Osteoblast (primary cell): ENCODE measurements around the gene CFAP45. TPM values are rescaled to one million over a fixed set of nuclear protein-coding genes. Genes with fewer than 3 reads are reported as not detected.

Experiments
- DNase-seq: peaks from one replicate; pipeline ENCODE4 v3.0.0; 2011; ENCODE audit warnings: low spot score, mixed read lengths; ENCODE audit not compliant: insufficient read length; ENCODE audit errors: missing footprints
- H2AFZ ChIP-seq: 2 replicates; pipeline ENCODE4 v1.6.0; 2011; ENCODE audit warnings: mild to moderate bottlenecking, low read length
- H3K27ac ChIP-seq: 2 replicates; pipeline ENCODE4 v1.5.1; 2011; ENCODE audit warnings: mild to moderate bottlenecking, low read depth, low read length, moderate library complexity
- H3K27me3 ChIP-seq: 2 replicates; pipeline ENCODE4 v1.6.0; 2012; ENCODE audit warnings: mild to moderate bottlenecking, control low read depth, inconsistent platforms, low read length, moderate library complexity; ENCODE audit not compliant: insufficient read depth
- H3K36me3 ChIP-seq: 2 replicates; pipeline ENCODE4 v1.5.1; 2011; ENCODE audit warnings: mild to moderate bottlenecking, low read length, control low read depth, moderate library complexity; ENCODE audit not compliant: insufficient read depth
- H3K4me1 ChIP-seq: 2 replicates; pipeline ENCODE4 v1.5.1; 2011; ENCODE audit warnings: mild to moderate bottlenecking, low read length, control low read depth, moderate library complexity; ENCODE audit not compliant: insufficient read depth
- H3K4me2 ChIP-seq: 2 replicates; pipeline ENCODE4 v1.6.0; 2011; ENCODE audit warnings: mild to moderate bottlenecking, low read length; ENCODE audit not compliant: insufficient read depth
- H3K4me3 ChIP-seq: fragments of 200-600 bp; sonication (generic); 3 replicates; pipeline ENCODE4 v1.5.1; 2012; ENCODE audit warnings: mild to moderate bottlenecking, low read length, inconsistent platforms; ENCODE audit not compliant: insufficient read depth
- H3K79me2 ChIP-seq: 2 replicates; pipeline ENCODE4 v1.6.0; 2012; ENCODE audit warnings: mild to moderate bottlenecking, low read length, control low read depth, inconsistent platforms; ENCODE audit not compliant: insufficient read depth
- H3K9me3 ChIP-seq: 2 replicates; pipeline ENCODE4 v1.5.1; 2011; ENCODE audit warnings: low read depth, low read length, control low read depth
- H4K20me1 ChIP-seq: 2 replicates; pipeline ENCODE4 v1.6.0; 2012; ENCODE audit warnings: mild to moderate bottlenecking, low read length, control low read depth; ENCODE audit not compliant: insufficient read depth
- total RNA-seq: library from RNA; depleted of rRNA; stranded (reverse); fragments of >200 nt; gene quantifications from 2 replicates; pipeline ENCODE4 v1.2.3, GENCODE V29; 2012
- TF ChIP-seq, protein P1 (sequence below): IDR thresholded peaks from 2 replicates; pipeline ENCODE4 v1.5.1; 2011; ENCODE audit warnings: mild to moderate bottlenecking, low read depth, low read length, moderate library complexity; ENCODE audit errors: extremely low read depth

CFAP45 gene, protein sequence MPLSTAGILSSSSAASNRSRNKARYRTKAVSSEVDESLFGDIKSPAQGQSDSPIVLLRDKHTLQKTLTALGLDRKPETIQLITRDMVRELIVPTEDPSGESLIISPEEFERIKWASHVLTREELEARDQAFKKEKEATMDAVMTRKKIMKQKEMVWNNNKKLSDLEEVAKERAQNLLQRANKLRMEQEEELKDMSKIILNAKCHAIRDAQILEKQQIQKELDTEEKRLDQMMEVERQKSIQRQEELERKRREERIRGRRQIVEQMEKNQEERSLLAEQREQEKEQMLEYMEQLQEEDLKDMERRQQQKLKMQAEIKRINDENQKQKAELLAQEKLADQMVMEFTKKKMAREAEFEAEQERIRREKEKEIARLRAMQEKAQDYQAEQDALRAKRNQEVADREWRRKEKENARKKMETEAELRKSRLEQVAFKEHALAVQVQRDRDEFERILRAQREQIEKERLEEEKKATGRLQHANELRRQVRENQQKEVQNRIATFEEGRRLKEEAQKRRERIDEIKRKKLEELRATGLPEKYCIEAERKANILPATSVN
- total RNA-seq = 0.29 and 0.36 TPM in 2 replicates

DNA sequence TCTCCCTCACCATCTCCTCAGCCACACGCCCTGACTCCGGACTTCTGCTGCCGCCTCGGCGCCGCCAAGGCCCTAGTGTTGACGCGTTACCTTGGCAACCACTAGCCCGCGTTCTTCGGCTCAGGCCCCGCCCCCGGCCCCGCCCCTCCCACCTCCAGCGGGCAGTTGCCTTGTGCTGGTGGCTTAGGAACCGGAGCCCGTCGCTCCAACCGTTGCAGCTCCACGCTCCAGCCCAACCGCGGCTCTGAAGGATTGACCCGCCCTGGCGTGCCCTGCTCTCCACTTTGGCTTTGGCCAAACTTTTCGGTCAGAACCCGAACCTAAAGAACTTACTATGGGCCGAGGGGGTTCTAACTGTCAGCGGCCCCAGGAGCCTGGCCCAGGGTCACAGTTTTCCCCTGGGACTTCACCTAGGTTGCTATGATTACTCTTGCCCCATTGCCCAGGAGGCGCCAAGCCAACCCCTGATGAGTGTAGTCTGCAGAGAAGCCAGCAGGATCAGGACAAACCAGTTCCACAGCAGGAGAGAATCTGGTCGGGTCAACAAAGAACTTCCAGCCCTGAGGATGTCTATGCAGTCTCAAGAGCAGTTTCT, at the start of gene CFAP45:
Gene CFAP45, minus strand, starts transcription at position 80 of the 595 bp plus-strand sequence. Its CDS starts 67 bp downstream, at position 13.
- Histone ChIP-seq H2AFZ (peak within 1 kb of the TSS; percentile 26), H4K20me1 (no peaks in the 10 kb centered on the region), H3K79me2 (no peaks in the 10 kb centered on the region), H3K9me3 (no peaks in the 10 kb centered on the region), H3K27ac (no peak within 1 kb of the TSS), H3K27me3 (no peaks in the 10 kb centered on the region), H3K4me1 (peaks cover 18% of the 10 kb centered on the region), H3K4me2 (peak within 1 kb of the TSS; percentile 59), H3K4me3 (peak within 1 kb of the TSS; percentile 41), H3K36me3 (no peaks in the 10 kb centered on the region)
- DNase-seq = peak; percentile 93
- TF ChIP-seq, protein P1, sequence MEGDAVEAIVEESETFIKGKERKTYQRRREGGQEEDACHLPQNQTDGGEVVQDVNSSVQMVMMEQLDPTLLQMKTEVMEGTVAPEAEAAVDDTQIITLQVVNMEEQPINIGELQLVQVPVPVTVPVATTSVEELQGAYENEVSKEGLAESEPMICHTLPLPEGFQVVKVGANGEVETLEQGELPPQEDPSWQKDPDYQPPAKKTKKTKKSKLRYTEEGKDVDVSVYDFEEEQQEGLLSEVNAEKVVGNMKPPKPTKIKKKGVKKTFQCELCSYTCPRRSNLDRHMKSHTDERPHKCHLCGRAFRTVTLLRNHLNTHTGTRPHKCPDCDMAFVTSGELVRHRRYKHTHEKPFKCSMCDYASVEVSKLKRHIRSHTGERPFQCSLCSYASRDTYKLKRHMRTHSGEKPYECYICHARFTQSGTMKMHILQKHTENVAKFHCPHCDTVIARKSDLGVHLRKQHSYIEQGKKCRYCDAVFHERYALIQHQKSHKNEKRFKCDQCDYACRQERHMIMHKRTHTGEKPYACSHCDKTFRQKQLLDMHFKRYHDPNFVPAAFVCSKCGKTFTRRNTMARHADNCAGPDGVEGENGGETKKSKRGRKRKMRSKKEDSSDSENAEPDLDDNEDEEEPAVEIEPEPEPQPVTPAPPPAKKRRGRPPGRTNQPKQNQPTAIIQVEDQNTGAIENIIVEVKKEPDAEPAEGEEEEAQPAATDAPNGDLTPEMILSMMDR = no peak

DNA sequence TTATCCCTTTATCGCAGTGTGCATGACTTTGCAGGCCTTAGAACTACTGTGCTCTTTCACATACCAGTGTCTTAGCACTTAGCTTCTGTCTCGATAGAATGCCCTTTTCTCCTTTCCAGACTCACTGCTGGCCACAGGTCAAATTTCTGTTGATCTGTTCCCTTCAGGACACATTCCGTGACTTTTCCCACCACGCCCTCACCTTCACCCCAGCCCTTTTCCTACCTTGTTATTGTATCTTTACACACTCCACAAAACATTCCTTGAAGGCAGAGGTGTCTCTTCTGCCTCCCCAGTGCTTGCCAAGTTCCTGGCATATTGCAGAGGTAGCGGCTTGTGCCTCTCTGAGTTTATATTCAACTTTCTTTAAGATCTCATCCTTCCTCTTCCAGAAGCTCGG, 49.2 kb upstream of the CFAP45 start:
- H3K4me1 ChIP-seq = peaks cover 11% of the 10 kb centered on the region
- no peaks in the 10 kb centered on the region for H3K36me3 ChIP-seq
- no peak for DNase-seq
- no peaks in the 10 kb centered on the region for H3K79me2 ChIP-seq
- TF ChIP-seq, protein P1 = no peak
- no peak overlapping the region for H3K27ac ChIP-seq
- H3K27me3 ChIP-seq = peaks cover 10% of the 10 kb centered on the region
- H4K20me1 ChIP-seq = no peaks in the 10 kb centered on the region
- H3K4me2 ChIP-seq = no peak overlapping the region
- H3K9me3 ChIP-seq = no peaks in the 10 kb centered on the region
- H2AFZ ChIP-seq = no peak overlapping the region
- H3K4me3 ChIP-seq = no peak overlapping the region

DNA sequence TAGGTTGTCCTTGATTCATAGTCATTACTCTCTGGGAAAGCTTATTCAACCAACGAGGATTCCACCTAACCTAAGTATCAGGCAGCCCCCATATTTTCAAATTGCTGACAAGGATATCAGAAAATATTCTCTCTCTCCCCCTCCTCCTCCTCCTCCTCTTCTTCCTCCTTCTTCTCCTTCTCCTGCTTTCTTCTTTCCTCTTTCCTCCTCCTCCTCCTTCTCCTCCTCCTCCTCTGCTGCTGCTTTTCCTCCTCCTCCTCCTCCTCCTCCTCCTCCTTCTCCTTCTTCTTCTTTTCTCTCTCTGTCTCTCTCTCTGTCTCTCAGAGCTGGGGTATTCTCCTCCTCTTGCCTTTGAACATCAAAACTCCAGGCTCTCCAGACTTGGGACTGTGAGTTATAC, 48.0 kb upstream of the CFAP45 start:
- Histone ChIP-seq H4K20me1 (no peaks in the 10 kb centered on the region), H3K27ac (no peak overlapping the region), H2AFZ (no peak overlapping the region), H3K4me3 (no peak overlapping the region), H3K4me1 (peaks cover 6% of the 10 kb centered on the region), H3K4me2 (no peak overlapping the region), H3K27me3 (peaks cover 13% of the 10 kb centered on the region), H3K36me3 (no peaks in the 10 kb centered on the region), H3K9me3 (no peaks in the 10 kb centered on the region), H3K79me2 (no peaks in the 10 kb centered on the region)
- TF ChIP-seq, protein P1 = no peak
- DNase-seq = no peak
